ENCODE data around the gene CYP2S1. TPM values are rescaled to one million over a fixed set of nuclear protein-coding genes. Genes with fewer than 3 reads are reported as not detected.
"Not testable (repeated sequence)": the region's sequence is repeated elsewhere in the genome, so short reads cannot be mapped to it uniquely, and the experiment has no call there.

The CYP2S1 gene
- polyA plus RNA-seq (2013), result 10.3 and 11.2 TPM in 2 replicates

DNA sequence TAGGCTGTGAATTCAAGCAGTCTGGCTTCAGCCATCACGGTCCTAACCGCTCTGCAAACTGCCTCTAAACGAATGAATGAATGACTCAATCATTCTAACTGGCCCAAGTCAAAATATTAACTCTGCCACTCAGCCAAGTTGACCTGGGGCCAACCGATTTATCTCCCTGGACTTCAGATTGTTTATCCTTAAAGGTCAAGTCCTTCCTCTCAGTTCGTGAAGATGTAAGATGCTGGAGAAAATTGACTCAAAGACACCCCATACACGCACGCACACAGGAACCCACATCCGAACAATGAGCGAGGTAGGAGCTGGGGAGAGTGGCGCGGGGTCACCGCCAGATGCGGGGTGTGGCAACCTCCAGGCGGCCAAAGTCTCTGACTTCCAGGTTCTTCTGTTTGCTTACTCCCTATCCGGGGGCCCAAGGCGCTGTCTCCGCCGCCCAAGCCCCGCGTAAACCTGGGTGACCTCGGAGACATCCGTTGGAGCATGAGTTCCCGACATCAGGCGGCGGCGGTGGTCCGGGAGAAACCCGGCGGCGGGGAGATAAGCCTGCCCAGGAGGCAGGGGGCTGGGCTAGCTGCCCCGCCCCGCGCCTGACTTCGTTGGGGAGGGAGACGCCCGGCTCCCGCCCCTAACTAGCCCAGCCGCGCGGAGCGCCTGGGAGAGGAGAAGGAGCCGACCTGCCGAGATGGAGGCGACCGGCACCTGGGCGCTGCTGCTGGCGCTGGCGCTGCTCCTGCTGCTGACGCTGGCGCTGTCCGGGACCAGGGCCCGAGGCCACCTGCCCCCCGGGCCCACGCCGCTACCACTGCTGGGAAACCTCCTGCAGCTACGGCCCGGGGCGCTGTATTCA, at the start of gene CYP2S1:
TSS of gene CYP2S1 (plus strand) at position 646 of the 856 bp plus-strand sequence. CDS start at position 692, 46 bp downstream.
- Histone ChIP-seq H3K4me1 (ENCODE audit: control insufficient read depth in 1 of 2, insufficient read depth in 2 of 2, low read length in 2 of 2) (peaks cover 20 to 21% of the 10 kb centered on the region in 2 experiments), H3K23ac (ENCODE audit: low read length) (no peak within 1 kb of the TSS), H3K4me2 (ENCODE audit: low read length) (peak within 1 kb of the TSS; percentile 72), H3K14ac (ENCODE audit: low read length) (peak within 1 kb of the TSS; percentile 16), H4K91ac (ENCODE audit: low read depth, low read length) (peak within 1 kb of the TSS; percentile 67), H3K27ac (ENCODE audit: low read depth, low read length) (no peak within 1 kb of the TSS), H2AK5ac (ENCODE audit: low read length) (no peak within 1 kb of the TSS), H3K4me3 (ENCODE audit: low read depth, low read length) (peak within 1 kb of the TSS; percentile 68), H4K12ac (ENCODE audit: low read depth, low read length) (peak within 1 kb of the TSS; percentile 67), H2BK12ac (ENCODE audit: low read length) (peak within 1 kb of the TSS; percentile 51), H3K27me3 (ENCODE audit: insufficient read depth, low read length) (no peaks in the 10 kb centered on the region), H2AFZ (ENCODE audit: insufficient read depth, low read length, poor library complexity) (peak within 1 kb of the TSS; percentile 84), H3K4ac (ENCODE audit: low read depth, low read length) (no peak within 1 kb of the TSS), H3K9me3 (ENCODE audit: insufficient read depth, low read depth, low read length) (no peaks in the 10 kb centered on the region), H3K18ac (ENCODE audit: low read length) (peak within 1 kb of the TSS; percentile 38), H3K79me2 (ENCODE audit: control insufficient read depth, insufficient read depth, low read length, poor library complexity) (no peaks in the 10 kb centered on the region), H2BK5ac (ENCODE audit: low read depth, low read length, poor library complexity) (peak within 1 kb of the TSS; percentile 9), H3K79me1 (ENCODE audit: low read length) (peaks cover 4% of the 10 kb centered on the region), H3K9ac (ENCODE audit: low read length) (peak within 1 kb of the TSS; percentile 3), H4K8ac (ENCODE audit: low read depth, low read length) (peak within 1 kb of the TSS; percentile 51), H3K36me3 (ENCODE audit: control insufficient read depth in 1 of 2, insufficient read depth in 2 of 2, low read length in 2 of 2) (no peaks in the 10 kb centered on the region), H2BK120ac (ENCODE audit: insufficient read depth, low read length, poor library complexity) (peak within 1 kb of the TSS; percentile 32)
- DNase-seq, result peak; percentile 17 to 35
- no CpG with 5 or more reads among the region's 58 CpGs for WGBS (ENCODE audit: extremely low coverage, insufficient coverage, insufficient read length)

DNA sequence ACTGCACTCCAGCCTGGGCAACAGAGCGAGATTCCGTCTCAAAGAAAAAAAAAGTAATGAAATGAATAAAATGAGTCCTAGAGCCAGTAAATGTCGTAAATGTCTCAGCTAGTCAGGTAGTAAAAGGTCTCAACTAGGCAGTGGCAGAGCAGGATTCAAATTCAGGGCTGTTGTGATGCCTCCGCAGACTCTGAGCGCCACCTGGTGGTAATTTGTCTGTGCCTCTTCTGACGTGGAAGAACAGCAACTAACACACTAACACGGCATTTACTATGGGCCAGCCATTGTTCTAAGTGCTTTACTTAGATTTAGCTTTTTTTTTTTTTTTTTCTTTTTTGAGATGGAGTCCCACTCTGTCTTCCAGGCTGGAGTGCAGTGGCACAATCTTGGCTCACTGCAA, 48.6 kb upstream of the CYP2S1 start:
- Histone ChIP-seq H3K9ac (ENCODE audit: low read length) (no peak overlapping the region), H2AK5ac (ENCODE audit: low read length) (no peak overlapping the region)

GRCh38 chr19:41149831-41150230, 43.2 kb upstream of the CYP2S1 start:
- Histone ChIP-seq H3K9ac (ENCODE audit: low read length) (no peak overlapping the region), H2BK12ac (ENCODE audit: low read length) (no peak overlapping the region), H3K27me3 (ENCODE audit: insufficient read depth, low read length) (no peaks in the 10 kb centered on the region), H3K27ac (ENCODE audit: low read depth, low read length) (no peak overlapping the region), H3K18ac (ENCODE audit: low read length) (no peak overlapping the region), H2BK5ac (ENCODE audit: low read depth, low read length, poor library complexity) (no peak overlapping the region), H3K36me3 (ENCODE audit: control insufficient read depth in 1 of 2, insufficient read depth in 2 of 2, low read length in 2 of 2) (no peaks in the 10 kb centered on the region), H2AK5ac (ENCODE audit: low read length) (no peak overlapping the region), H4K91ac (ENCODE audit: low read depth, low read length) (no peak overlapping the region), H3K4ac (ENCODE audit: low read depth, low read length) (no peak overlapping the region), H3K4me3 (ENCODE audit: low read depth, low read length) (no peak overlapping the region), H4K12ac (ENCODE audit: low read depth, low read length) (no peak overlapping the region), H3K9me3 (ENCODE audit: insufficient read depth, low read depth, low read length) (no peaks in the 10 kb centered on the region), H3K14ac (ENCODE audit: low read length) (no peak overlapping the region), H2BK120ac (ENCODE audit: insufficient read depth, low read length, poor library complexity) (no peak overlapping the region), H3K4me1 (ENCODE audit: control insufficient read depth in 1 of 2, insufficient read depth in 2 of 2, low read length in 2 of 2) (no peaks in the 10 kb centered on the region), H3K79me1 (ENCODE audit: low read length) (no peaks in the 10 kb centered on the region), H4K8ac (ENCODE audit: low read depth, low read length) (no peak overlapping the region), H3K79me2 (ENCODE audit: control insufficient read depth, insufficient read depth, low read length, poor library complexity) (no peaks in the 10 kb centered on the region), H3K23ac (ENCODE audit: low read length) (no peak overlapping the region), H2AFZ (ENCODE audit: insufficient read depth, low read length, poor library complexity) (no peak overlapping the region), H3K4me2 (ENCODE audit: low read length) (no peak overlapping the region)
- DNase-seq, result no peak
- no CpG with 5 or more reads among the region's 2 CpGs for WGBS (ENCODE audit: extremely low coverage, insufficient coverage, insufficient read length)

More for the DNA sequence above, 48.6 kb upstream of the CYP2S1 start:
- Histone ChIP-seq H3K79me1 (ENCODE audit: low read length) (no peaks in the 10 kb centered on the region), H2BK5ac (ENCODE audit: low read depth, low read length, poor library complexity) (no peak overlapping the region), H3K4me3 (ENCODE audit: low read depth, low read length) (no peak overlapping the region), H2BK12ac (ENCODE audit: low read length) (no peak overlapping the region), H3K27me3 (ENCODE audit: insufficient read depth, low read length) (no peaks in the 10 kb centered on the region), H3K4me2 (ENCODE audit: low read length) (no peak overlapping the region), H4K91ac (ENCODE audit: low read depth, low read length) (no peak overlapping the region), H4K8ac (ENCODE audit: low read depth, low read length) (no peak overlapping the region), H3K4ac (ENCODE audit: low read depth, low read length) (no peak overlapping the region), H3K18ac (ENCODE audit: low read length) (no peak overlapping the region), H3K4me1 (ENCODE audit: control insufficient read depth in 1 of 2, insufficient read depth in 2 of 2, low read length in 2 of 2) (no peaks in the 10 kb centered on the region), H3K36me3 (ENCODE audit: control insufficient read depth in 1 of 2, insufficient read depth in 2 of 2, low read length in 2 of 2) (no peaks in the 10 kb centered on the region), H4K12ac (ENCODE audit: low read depth, low read length) (no peak overlapping the region), H3K9me3 (ENCODE audit: insufficient read depth, low read depth, low read length) (no peaks in the 10 kb centered on the region), H3K27ac (ENCODE audit: low read depth, low read length) (no peak overlapping the region), H3K14ac (ENCODE audit: low read length) (no peak overlapping the region), H2BK120ac (ENCODE audit: insufficient read depth, low read length, poor library complexity) (no peak overlapping the region), H3K23ac (ENCODE audit: low read length) (no peak overlapping the region), H3K79me2 (ENCODE audit: control insufficient read depth, insufficient read depth, low read length, poor library complexity) (no peaks in the 10 kb centered on the region), H2AFZ (ENCODE audit: insufficient read depth, low read length, poor library complexity) (no peak overlapping the region)
- WGBS (ENCODE audit: extremely low coverage, insufficient coverage, insufficient read length), result no CpG with 5 or more reads among the region's 7 CpGs
- DNase-seq, result peak; percentile 89 to 97

DNA sequence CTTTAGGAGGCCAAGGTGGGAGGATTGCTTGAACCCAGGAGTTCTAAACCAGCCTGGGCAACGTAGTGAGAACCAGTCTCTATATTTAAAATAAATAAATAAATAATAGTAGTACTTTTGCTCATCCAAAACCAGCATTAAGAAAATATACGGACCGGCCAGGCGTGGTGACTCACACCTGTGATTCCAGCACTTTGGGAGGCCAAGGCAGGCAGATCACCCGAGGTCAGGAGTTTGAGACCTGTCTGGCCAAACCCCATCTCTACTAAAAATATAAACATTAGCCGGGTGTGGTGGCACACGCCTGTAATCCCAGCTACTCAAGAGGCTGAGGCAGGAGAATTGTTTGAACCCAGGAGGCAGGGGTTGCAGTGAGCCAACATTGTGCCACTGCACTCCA, 42.0 kb upstream of the CYP2S1 start:
- H3K4me3 ChIP-seq (ENCODE audit: low read depth, low read length); H2BK5ac ChIP-seq (ENCODE audit: low read depth, low read length, poor library complexity); H4K8ac ChIP-seq (ENCODE audit: low read depth, low read length); H3K27me3 ChIP-seq (ENCODE audit: insufficient read depth, low read length); H3K9ac ChIP-seq (ENCODE audit: low read length); H3K18ac ChIP-seq (ENCODE audit: low read length); H4K91ac ChIP-seq (ENCODE audit: low read depth, low read length); H2AK5ac ChIP-seq (ENCODE audit: low read length); H3K79me2 ChIP-seq (ENCODE audit: control insufficient read depth, insufficient read depth, low read length, poor library complexity); H3K4ac ChIP-seq (ENCODE audit: low read depth, low read length); H3K27ac ChIP-seq (ENCODE audit: low read depth, low read length); H2AFZ ChIP-seq (ENCODE audit: insufficient read depth, low read length, poor library complexity); H3K4me1 ChIP-seq (ENCODE audit: control insufficient read depth in 1 of 2, insufficient read depth in 2 of 2, low read length in 2 of 2); H3K36me3 ChIP-seq (ENCODE audit: control insufficient read depth in 1 of 2, insufficient read depth in 2 of 2, low read length in 2 of 2); H3K9me3 ChIP-seq (ENCODE audit: insufficient read depth, low read depth, low read length); H2BK12ac ChIP-seq (ENCODE audit: low read length); H3K79me1 ChIP-seq (ENCODE audit: low read length); H3K14ac ChIP-seq (ENCODE audit: low read length); H2BK120ac ChIP-seq (ENCODE audit: insufficient read depth, low read length, poor library complexity); H3K23ac ChIP-seq (ENCODE audit: low read length); DNase-seq; H4K12ac ChIP-seq (ENCODE audit: low read depth, low read length); H3K4me2 ChIP-seq (ENCODE audit: low read length): not testable (repeated sequence)
- WGBS (ENCODE audit: extremely low coverage, insufficient coverage, insufficient read length), result no CpG with 5 or more reads among the region's 7 CpGs

Data from trophoblast cell (in vitro differentiated cells and primary cell).